Fibroblast of skin of abdomen (primary cell): ENCODE results near the gene STAC2.
"Not testable (repeated sequence)": the region's sequence is repeated elsewhere in the genome, so short reads cannot be mapped to it uniquely, and the experiment has no call there.

Experiments used
- DNase-seq: peaks from one replicate; pipeline ENCODE4 v3.0.0-alpha.2; 2013

The STAC2 gene

DNA sequence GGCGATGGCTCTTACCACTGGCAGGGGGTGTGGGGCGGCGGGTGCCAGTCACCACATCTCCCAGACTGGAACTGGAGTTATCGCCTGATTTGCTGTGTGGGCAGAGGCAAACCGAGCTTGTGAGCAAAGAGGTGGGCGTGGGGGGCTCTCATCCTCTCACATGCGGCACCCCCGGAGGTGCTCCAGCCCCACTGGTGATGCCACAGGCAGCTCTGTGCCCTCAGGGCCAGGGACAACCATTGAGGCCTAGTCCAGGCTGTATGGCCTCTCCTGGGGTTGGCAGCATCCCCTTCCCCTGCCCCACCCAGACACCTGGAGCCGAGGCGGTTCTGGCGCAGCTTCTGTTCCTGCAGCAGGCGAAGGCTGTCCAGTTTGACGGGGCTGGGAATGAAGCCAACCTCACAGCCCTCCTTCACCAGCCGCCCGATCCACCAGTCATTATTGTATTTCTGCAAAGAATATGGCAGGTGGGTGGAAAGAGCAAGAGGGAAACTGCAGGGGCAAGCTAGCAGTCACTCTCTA is 39.2 kb downstream of the STAC2 start:
- DNase-seq, result no peak

DNA sequence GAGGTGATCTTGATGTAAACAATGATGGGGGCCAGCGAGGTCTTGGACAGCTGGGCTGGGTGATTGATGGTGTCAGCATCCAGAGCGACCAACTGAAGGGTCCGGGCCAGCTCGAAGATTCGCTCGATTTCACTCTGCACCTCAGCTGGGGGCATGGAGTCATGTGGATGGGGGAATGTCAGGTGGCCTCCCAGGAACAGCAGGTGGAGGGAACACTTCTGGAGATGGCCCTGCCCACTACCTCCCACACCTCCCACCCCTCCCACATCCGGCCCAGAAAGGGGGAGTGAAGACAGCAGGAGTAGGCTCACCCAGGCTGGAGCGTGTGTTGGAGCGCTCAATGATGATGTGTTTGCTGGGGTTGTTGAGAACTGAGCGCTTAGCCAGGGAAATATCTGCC is 42.0 kb downstream of the STAC2 start:
- DNase-seq, result no peak

DNA sequence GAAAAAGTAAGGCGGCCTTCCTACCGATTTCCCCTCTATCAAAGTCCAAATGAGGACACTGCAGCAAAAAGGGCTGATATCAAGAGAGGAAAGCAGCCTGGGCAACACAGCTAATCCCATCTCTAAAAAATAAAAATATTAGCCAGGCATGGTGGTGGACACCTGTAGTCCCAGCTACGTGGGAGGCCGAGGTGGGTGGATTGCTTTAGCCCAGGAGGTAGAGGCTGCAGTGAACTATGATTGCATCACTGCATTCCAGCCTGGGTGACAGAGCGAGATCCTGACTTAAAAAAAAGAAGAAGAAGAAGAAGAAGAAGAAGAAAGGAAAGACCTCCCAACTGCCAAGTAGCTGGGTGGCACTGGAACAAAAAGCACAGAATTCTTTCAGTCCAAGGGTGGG is 42.7 kb downstream of the STAC2 start:
- DNase-seq, result no peak

DNA sequence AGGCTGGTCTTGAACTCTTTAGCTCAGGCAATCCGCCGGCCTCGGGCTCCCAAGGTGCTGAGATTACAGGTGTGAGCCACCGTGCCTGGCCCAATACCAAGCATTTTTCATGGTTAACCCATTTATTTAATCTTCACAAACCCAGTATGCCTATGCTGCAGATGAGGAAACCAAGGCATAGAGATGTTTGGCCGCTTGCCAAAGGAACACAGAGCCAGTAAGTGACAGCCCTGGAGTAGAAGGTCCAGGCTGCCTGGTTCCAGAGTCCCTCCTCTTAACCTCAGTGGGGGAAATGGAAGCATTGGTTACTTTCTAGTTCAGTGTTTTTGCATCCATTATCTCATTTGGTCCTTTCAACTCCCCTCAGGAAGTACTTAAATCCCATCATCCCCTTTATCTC is 44.4 kb downstream of the STAC2 start:
- no peak for DNase-seq

DNA sequence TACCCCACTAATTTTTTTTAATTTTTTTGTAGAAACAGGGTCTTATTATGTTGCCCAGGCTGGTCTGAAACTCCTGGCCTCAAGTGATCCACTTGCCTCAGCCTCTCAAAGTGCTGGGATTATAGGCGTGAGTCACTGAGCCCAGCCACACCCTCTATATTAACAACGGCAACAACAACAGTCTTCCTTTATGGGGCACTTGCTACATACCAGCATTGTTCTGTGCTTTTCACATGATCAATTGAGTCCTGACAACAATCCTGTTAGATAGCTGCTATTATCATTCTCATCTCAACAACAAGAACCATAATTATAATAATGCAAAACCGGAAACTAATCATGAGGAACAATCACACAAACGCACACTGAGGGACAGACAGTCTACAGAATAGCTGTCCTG is 47.2 kb downstream of the STAC2 start:
- no peak for DNase-seq

DNA sequence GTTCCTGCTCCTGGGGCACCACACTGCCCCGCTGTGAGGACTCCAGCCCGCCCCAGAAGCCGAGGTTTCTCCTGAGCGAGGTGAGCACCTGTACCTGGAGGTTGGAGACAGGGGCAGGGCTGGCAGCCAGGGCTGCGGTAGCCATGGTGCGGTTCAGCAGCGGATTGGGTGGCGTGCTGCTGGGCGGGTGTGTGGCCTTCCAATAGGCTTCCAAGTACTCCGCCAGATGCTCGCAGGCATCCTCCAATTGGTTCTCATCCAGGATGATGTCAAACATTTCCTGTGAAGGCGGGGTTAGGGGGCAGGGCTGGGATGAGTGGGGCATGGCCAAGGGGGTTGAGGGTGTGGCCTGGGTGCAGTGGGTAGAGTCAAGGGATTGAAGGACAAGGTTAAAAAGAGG is 48.5 kb downstream of the STAC2 start:
- peak; percentile 21 for DNase-seq

DNA sequence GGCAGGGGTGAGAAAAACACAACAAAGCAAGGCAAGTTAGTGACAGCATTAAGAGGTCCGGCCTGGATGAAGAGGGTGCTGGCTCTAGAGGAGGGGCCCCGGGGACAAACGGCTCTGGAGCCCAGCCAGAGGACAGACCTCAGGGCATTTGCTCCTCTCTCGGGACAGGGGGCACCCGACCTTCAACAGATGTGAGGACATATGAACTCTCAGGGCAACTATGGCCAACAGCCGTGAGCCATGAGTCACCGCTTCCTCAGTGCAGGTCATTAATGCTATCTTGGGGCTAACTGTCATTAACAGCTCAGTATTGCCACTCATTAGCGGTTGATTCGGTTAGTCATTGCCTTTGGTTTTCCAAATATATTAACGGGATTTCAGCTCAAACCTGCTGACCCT is 50.1 kb downstream of the STAC2 start:
- no peak for DNase-seq

DNA sequence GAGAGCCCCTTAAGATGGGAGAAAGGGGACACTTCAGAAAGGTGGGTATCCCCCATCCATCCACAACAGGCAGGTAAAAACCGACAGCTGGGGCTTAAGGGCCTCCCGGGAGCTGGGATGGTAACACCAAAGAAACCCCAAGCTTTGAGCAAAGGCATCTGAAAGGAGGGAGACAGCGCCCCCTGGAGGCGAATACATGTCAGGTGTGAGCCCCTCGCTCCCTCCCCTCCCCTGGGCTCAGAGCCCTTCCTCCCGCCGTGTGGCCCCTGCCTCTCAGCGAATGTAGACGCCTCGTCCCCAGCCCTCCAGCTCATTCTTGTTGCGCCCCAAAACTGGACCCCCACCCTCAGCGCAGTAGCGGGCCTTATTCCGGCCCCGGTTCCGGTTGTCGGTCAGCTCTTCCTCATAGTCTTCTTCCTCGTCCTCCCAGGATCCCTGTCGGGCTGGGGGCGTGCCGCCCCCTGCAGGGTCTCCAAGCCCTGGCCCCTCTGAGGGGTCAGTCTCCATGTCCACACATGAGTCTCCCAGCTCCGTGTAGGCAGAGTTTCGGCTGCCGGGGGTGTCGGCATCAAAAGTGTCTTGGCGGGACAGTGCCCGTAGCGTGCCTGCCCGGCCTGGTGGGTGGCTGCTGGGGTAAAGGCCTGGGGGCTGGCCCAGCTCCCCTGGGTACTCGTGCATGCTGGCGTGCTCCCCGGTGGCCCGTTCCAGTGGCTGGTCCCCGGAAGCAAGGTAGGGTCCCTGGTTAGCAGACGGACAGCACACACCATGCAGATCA is 50.6 kb downstream of the STAC2 start:
- peak; percentile 60 for DNase-seq

DNA sequence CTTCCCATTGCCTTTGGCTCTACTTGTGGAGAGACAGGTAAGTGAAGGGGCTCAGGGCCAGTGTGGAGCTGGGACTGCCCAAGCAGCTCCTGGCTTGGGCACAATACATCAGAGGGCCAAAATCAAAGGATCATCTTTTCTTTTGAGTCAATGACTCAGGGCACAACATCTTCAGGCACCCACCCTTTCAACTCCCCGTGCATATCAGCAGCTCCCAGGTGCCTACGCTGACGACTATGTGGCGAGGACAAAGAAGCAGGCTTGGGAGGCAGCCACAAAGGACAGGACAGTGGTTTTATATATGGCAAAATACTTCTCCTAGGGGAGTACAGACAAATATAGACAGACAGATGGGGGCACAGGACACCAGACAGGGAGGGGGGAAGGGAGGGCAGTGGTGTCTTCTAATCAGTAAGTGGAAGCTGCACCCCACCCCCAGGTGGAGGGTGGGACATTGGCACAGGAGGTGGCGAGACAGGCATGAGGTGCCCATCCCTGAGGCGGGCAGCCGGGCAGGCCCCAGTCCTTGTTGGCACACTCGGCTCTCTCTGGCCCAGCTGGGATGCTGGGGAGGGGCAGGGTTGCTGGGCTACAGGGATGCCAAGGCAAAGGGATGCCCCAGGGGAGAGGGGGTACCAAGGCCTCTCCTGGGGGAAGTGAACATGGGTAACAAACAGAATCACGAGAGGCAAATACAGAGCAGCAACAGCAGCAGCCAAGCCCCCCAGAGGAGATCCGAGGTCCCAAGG is 52.0 kb downstream of the STAC2 start:
- DNase-seq, result no peak

DNA sequence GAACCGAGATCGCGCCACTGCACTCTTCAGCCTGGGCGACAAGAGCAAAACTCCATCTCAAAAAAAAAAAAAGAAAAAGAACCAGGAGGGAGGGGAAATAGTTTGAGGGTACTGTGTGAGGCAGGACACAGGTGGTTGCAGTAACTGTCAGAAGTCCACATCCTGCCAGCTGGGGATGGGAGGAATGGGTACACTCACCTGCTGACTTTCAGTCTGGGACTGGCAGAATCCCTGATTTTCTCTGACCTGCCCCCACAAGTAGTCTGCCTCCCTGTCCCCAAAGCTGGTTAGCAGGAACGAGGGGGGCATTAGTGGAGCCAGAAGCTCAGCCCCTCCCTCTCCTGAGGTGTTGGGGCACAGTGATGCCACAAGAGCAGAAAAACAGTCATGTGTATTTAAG is 52.7 kb downstream of the STAC2 start:
- DNase-seq, result no peak

DNA sequence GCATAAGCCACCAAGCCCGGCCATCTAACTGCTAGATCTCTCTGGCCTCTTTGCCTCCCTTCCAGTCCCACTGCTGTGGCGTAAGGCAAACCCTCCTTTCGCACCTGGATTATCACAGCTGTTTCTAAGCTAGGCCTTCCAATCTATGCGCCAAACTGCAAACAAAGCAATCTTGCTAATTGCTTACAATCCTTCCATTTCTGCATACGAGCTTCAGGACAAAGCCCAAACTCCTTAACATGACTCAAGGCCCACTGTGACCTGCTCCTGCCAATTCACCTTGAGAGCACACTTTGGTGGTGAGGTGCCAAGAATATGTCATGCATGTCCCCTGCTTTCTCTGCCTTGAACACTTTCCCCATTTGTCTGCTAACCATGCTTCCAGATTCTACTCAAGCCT is 53.8 kb downstream of the STAC2 start:
- DNase-seq, result no peak

DNA sequence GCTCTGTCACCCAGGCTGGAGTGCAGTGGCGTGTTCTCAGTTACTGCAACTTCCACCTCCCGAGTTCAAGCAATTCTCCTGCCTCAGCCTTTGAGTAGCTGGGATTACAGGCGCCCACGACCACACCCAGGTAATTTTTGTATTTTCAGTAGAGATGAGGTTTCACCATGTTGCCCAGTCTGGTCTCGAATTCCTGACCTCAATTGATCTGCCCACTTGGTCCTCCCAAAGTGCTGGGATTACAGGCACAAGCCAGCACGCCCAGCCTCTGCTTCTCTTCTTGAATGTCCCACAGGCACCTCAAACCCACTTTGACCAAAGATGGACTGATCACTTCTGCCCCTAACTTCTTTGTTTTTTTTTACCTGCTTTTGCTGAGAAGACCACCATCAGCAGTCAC is 55.2 kb downstream of the STAC2 start:
- DNase-seq, result no peak

DNA sequence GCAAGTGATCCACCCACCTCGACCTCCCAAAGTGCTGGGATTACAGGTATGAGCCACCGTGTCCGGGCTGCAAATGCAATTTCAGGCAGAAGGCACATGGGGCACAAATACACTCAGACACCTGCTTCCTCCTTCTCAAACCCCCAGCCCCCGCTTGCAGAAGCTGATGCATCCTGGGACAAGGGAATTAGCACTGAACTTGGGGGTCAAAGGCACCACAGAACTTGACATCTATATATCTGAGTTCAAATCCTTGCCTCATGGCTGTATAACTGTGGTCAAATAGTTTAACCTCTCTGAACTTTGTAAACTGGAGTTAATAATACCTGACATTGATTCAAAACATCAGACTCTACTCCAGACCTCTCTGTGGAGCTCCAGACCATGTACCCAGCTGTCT is 55.6 kb downstream of the STAC2 start:
- no peak for DNase-seq

DNA sequence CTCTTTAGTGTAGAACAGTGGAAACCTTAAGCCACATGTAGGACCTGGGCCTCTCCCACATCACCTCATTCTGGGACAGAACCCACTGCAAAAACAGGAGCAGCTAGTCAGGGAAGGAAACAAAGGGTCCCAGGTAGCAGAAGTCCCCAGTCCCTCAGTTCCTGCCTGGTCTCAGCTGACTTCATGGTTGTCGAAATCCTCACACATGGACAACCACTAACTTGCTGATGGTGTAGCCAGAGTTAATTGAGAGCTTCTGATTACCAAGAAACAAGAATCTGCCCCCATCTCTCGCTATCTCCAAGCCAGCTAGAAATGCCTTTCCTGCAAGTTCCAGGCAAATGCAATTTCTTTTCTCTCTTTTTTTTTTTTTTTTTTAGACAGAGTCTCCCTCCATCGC is 56.2 kb downstream of the STAC2 start:
- DNase-seq, result no peak

DNA sequence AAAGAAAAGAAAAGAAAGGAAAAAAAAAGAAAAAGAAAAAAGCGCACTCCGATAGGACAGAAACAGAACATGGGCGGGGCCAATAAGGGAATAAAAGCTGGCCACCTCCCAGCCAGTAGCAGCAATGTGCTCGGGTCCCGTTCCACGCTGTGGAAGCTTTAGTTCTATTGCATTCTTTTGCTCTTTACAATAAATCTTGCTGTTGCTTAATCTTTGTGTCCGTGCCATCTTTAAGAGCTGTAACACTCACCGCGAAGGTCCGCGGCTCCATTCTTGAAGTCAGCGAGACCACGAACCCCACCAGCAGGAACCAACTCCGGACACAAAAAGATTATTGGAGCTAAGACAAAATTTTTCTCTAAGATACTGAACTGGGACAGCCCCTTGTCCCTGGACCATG is 56.6 kb downstream of the STAC2 start:
- DNase-seq, result no peak

DNA sequence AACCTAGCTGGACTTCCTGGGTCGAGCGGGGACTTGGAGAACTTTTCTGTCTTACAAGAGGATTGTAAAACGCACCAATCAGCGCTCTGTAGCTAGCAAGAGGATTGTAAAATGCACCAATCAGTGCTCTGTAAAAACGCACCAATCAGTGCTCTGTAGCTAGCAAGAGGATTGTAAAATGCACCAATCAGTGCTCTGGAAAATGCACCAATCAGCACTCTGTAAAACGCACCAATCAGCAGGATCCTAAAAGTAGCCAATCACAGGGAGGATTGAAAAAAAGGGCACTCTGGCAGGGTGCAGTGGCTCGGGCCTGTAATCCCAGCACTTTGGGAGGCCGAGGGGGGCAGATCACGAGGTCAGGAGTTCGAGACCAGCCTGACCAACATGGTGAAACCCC is 57.2 kb downstream of the STAC2 start:
- DNase-seq, result not testable (repeated sequence)

DNA sequence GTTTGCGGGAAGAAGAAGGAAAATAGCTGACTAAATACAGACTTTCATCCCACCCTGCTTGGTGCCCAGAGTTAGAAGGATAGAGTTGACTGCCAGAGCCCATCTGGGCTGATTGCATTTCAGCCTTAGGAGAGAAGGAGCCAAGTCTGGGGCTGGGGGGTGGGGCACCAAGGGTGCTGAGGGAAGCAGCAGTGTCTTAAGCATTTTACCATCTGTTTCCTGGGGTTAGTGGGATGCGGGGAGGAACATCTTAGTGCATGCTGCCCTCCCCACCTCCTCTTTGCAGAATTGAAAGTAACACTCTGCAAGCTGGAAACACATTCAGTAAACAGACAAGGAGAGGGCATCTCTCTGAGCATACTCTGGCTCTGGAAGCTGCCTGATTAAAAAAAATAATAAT is 58.3 kb downstream of the STAC2 start:
- no peak for DNase-seq

DNA sequence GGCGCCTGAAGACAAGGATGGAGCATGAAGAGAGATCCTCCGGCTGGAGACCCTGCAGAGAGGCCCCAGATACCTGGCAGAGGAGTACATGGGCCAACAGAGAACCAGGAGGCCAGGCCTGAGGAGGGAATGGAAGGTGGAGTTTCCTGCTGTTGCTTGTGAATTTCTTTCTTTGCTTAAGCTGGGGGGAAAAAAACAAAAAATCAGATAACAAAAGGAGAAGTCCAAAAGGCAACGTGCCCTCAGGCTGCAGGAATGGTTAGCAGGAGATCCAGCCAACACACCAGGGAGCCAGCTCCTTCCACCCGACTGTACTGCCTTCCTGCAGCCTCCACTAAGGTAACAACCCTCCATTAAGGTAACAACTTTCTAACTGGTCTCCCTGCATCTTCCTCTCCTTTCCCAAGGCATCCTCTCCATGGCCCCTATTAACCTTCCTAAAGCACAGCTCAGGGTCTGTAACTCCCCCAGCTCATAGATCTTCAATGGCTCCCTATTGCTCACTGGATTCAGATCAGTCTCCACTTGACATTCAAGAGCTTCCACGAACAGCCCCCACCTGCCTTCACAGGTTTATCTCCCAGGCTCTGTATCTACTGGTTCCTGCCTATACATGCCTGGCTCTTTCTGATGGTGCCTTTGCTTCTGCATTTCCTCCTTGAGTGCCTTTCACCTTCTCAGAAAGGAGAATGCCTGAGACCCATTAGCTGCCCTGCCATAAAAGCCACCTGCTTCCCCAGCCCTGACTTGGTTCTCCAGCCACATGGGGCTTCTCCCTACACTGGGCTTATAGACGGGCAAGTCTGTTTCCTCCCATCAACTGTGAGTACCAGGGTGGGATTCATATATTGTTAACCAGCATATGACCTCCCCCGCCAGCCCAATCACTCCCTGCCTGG is 59.1 kb downstream of the STAC2 start:
- DNase-seq, result no peak

DNA sequence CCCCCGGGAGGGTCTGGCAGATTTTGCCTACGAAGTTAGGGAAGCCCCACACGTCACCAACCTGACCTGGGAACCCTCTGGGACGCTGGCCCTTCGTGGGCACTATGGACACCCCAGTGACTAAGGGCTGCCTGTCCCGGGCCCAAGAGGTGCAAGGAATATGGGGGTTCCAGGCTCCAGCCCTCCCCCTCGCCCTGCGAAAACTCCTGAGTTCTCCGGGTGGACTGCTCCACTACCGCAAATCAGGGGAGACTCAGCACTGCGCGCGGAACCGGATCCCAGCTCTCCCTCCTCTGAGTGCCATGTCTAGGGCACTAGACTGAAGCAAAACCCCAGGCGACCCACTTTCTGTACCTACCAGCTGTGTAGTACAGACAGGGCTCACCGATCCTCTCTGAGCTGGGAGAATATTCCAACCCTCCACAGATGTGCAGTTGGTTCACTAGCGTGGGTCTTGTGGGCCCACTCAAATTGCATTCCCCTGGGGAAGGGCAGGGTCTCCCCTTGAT is 59.9 kb downstream of the STAC2 start, which contains the start of gene ARL5C:
TSS of gene ARL5C (minus strand) at position 321 of the 509 bp plus-strand sequence. CDS start 401 bp downstream, outside the sequence.
- DNase-seq, result no peak

DNA sequence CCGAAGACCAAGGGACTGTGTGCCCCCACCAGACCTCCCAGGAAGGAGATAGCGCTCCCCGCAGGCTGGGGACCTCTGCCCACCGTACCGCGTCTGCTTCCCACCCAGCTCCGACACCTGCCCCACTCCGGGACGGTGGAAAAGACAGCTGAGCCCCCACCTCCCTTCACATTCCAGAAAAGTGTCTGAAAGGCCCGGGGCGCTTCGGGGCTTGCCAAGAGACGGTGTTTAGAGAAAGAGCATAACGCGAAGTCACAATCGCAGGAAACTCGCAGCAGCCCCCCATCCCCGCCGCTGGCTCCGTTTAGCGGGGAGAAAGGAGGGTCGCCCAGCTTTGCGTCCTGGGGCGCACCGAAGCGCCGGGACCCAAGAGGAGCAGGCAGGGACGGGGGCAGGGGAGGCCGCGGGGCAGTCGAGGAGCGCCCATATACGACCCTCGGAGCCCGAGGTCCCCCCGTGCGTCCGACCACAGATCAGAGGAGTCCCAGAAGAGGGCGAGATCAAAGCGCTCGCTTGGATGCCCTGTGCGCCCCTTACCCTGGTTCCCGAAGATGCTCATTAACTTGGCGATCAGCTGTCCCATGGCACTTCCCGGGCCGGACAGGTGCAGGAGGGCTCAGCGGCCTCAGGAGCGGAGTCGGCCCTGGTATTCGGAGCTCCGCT is 60.4 kb downstream of the STAC2 start:
- no peak for DNase-seq

DNA sequence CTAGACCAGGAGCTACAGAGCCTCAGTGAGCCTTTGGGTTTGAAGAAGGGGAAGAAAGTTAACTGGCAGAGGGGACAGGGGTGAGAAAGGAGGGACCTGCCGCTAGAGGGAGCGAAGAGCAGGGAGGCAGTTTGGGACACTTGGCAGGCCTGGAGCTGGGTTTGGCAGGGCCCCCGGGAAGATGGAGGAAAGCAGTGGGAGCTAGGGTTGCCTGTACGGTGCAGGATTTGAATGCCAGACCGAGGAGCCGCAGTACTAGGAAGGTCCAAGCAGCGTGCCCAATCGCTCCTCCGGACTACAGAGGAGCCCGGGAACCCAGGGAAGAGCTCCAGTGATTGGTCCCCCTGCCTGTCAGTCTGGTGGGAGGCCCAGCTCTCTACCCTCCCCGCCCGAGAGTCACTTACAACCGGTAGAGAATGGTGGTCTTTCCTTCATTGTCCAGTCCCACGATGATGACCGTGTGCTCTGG is 61.0 kb downstream of the STAC2 start:
- peak; percentile 95 for DNase-seq

DNA sequence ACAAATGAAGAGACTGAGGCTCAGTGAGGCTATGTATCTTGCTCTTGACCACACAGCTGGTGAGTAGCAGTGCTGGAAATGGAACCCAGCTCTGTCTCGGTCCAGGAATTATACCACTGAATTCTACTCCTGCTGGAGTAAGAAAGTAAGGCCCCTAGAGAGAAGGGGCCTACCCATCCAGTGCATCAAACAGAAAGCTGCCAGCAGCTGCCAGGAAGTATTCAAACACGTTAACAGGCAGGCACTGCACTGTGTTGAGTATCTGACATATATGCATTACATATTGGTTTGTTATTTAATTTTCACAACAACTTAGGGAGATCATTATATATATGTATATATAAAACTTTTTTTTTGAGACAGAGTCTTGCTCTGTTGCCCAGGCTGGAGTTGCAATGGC is 63.8 kb downstream of the STAC2 start:
- no peak for DNase-seq
